HUES64 (cell line): ENCODE results near the gene TASP1.
"Not testable (repeated sequence)": the region's sequence is repeated elsewhere in the genome, so short reads cannot be mapped to it uniquely, and the experiment has no call there.

ENCODE experiments used
- H3K27ac ChIP-seq: 2 replicates; pipeline ENCODE4 v1.7.0; 2013; ENCODE audit warnings: low read depth, low read length, inconsistent platforms
- H3K27me3 ChIP-seq: 2 replicates; pipeline ENCODE4 v1.6.1; 2013; ENCODE audit warnings: mild to moderate bottlenecking, low read length; ENCODE audit not compliant: insufficient read depth
- H3K36me3 ChIP-seq: 2 replicates; pipeline ENCODE4 v1.6.1; 2013; ENCODE audit warnings: mild to moderate bottlenecking, low read length; ENCODE audit not compliant: insufficient read depth
- H3K4me1 ChIP-seq: 2 replicates; pipeline ENCODE4 v1.6.1; 2013; ENCODE audit warnings: mild to moderate bottlenecking, low read length, moderate library complexity; ENCODE audit not compliant: insufficient read depth
- H3K4me3 ChIP-seq: 2 replicates; pipeline ENCODE4 v1.5.1; 2013; ENCODE audit warnings: mild to moderate bottlenecking, low read length, moderate library complexity
- H3K9ac ChIP-seq: 2 replicates; pipeline ENCODE4 v1.6.1; 2013; ENCODE audit warnings: mild to moderate bottlenecking, low read depth, low read length
- H3K9me3 ChIP-seq: 2 replicates; pipeline ENCODE4 v1.6.1; 2013; ENCODE audit warnings: low read depth, low read length; ENCODE audit not compliant: insufficient read depth
- WGBS: fragments of 150-250, 120-280 bp; methylation state at CpG from one replicate; pipeline ENCODE4 v1.1.7; 2013; ENCODE audit warnings: missing lambda C conversion rate; 5-methylcytosine and 5-hydroxymethylcytosine counted together

The TASP1 gene

DNA sequence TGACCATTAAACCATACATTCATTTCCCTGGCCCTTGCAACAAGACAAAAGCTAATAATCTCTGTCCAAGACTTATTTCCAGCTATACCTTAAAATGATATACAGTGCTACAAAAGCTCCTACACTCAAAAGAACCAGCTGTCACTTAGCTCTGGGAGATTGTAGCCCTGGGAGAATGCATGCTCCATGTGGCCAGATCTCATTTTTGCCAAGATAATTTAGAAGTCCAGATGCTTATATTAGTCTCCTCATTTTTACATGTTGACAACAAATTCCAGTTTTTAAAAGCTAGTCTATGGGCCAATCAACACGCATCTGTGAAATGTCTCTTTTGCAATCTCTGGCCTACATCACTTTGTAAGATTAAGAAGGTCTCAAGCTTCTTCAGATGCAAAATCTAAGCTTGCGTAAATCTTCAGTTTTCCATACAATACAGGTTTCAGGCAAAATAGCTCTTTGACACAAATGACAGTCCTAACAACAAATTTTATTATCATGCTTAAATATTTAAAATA is 27.1 kb downstream of the TASP1 start:
- 95% methylated on average over 2 of the region's 2 CpGs for WGBS
- peaks cover 13% of the 10 kb centered on the region for H3K36me3 ChIP-seq

DNA sequence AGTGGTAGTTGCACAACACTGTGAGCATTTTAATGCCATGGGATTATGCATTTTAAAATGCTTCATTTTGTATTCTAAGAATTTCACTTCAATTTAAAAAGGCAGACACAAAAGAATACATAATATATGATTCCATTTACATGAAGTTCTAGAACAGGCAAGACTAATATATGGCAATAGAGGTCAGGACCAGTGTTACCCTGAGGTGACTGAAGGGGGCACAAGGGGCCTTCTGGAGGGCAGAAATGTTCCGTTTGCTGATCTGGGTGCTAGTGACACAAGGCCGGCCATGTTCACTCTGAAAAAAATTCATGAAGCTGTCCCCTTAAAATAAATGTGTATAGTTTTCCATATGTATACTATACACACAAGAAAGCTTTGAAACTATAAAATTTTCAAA is 28.5 kb downstream of the TASP1 start:
- H3K36me3 ChIP-seq: peaks cover 13% of the 10 kb centered on the region

More for the DNA sequence above, 27.1 kb downstream of the TASP1 start:
- no peaks in the 10 kb centered on the region for H3K9me3 ChIP-seq
- H3K4me3 ChIP-seq: no peak overlapping the region
- H3K4me1 ChIP-seq: no peaks in the 10 kb centered on the region
- no peak overlapping the region for H3K27ac ChIP-seq
- no peak overlapping the region for H3K9ac ChIP-seq
- H3K27me3 ChIP-seq: no peaks in the 10 kb centered on the region

DNA sequence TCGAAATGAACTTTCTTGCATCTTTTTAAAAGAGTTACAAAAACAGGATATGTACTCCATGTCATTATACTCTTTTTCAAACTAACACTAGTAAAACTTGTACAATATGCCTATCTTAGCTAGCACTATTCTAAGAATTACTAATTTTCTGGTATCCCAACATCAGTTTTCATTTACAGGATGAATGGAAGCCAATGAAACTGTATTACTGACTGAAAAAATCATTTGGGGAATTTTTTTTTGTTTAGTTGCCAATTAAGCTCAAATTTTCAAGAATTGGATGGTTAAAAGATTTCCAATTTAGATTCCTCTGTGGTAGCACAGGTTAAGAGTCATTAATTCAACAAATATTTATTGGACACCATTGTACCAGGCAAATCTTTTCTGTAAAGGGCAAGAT is 30.7 kb downstream of the TASP1 start:
- H3K9ac ChIP-seq: no peak overlapping the region
- no peak overlapping the region for H3K4me3 ChIP-seq
- H3K27me3 ChIP-seq: no peaks in the 10 kb centered on the region
- no peak overlapping the region for H3K27ac ChIP-seq
- peaks cover 13% of the 10 kb centered on the region for H3K36me3 ChIP-seq
- H3K4me1 ChIP-seq: no peaks in the 10 kb centered on the region
- no peaks in the 10 kb centered on the region for H3K9me3 ChIP-seq
- 100% methylated on average over 1 of the region's 1 CpG for WGBS

More for the DNA sequence above, 28.5 kb downstream of the TASP1 start:
- H3K9ac ChIP-seq: no peak overlapping the region
- H3K27ac ChIP-seq: no peak overlapping the region
- no peak overlapping the region for H3K4me3 ChIP-seq
- no peaks in the 10 kb centered on the region for H3K27me3 ChIP-seq
- 65% methylated on average over 2 of the region's 2 CpGs for WGBS
- no peaks in the 10 kb centered on the region for H3K4me1 ChIP-seq
- no peaks in the 10 kb centered on the region for H3K9me3 ChIP-seq

DNA sequence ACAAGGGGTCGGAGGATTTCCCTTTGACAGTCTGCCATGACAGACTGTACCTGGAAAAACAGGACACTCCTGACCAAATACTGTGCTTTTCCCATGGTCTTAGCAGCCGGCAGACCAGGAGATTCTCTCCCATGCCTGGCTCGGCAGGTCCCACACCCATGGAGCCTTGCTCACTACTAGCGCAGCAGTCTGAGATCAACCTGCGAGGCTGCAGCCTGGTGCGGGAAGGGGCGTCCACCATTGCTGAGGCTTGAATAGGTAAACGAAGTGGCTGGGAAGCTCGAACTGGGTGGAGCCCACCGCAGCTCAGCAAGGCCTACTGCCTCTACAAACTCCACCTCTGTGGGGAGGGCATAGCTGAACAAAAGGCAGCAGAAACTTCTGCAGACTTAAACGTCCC is 45.3 kb downstream of the TASP1 start:
- not testable (repeated sequence) for H3K9me3 ChIP-seq, H3K4me1 ChIP-seq, H3K4me3 ChIP-seq, H3K9ac ChIP-seq, H3K27me3 ChIP-seq, H3K36me3 ChIP-seq, H3K27ac ChIP-seq
- WGBS: 88% methylated on average over 11 of the region's 11 CpGs

DNA sequence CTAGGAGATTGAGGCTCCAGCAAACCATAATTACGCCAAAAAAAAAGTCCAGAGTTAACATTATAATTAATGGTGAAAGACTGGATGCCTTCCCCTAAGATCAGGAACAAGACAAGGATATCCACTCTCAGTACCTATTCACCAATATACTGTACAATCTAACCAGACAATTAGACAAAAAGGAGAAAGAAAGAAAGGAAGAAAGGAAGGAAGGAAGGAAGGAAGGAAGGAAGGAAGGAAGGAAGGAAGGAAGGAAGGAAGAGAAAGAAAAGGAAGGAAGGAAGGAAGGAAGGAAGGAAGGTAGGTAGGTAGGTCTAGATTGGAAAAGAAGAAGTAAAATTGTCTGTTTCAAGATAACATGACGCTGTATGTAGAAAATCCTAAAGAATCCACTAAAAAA is 50.7 kb downstream of the TASP1 start:
- no peaks in the 10 kb centered on the region for H3K27me3 ChIP-seq
- H3K4me1 ChIP-seq: no peaks in the 10 kb centered on the region
- H3K36me3 ChIP-seq: peaks cover 13% of the 10 kb centered on the region
- no peak overlapping the region for H3K9ac ChIP-seq
- H3K4me3 ChIP-seq: no peak overlapping the region
- 50% methylated on average over 1 of the region's 2 CpGs for WGBS
- peaks cover 17% of the 10 kb centered on the region for H3K9me3 ChIP-seq
- H3K27ac ChIP-seq: no peak overlapping the region

DNA sequence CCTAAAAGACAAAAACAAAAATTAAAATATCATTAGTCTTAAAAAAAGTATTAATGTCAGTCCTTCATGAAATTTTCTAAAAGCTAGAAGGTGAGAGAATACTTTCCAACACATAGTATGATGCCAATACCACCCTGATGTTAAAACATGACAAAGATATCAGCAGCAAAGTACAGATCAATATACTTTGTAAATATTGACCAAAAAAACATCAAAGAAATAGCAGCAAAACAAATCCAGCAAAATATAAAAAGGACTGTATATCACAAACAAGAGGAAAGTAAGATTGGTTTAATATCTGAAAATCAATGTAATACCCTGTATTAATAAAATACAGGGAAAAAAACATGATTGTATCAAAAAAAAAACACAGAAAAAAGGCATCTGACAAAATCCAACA is 51.4 kb downstream of the TASP1 start:
- peaks cover 13% of the 10 kb centered on the region for H3K36me3 ChIP-seq
- H3K4me1 ChIP-seq: no peaks in the 10 kb centered on the region
- H3K9ac ChIP-seq: no peak overlapping the region
- no peak overlapping the region for H3K27ac ChIP-seq
- H3K27me3 ChIP-seq: no peaks in the 10 kb centered on the region
- no peak overlapping the region for H3K4me3 ChIP-seq
- H3K9me3 ChIP-seq: peaks cover 17% of the 10 kb centered on the region

DNA sequence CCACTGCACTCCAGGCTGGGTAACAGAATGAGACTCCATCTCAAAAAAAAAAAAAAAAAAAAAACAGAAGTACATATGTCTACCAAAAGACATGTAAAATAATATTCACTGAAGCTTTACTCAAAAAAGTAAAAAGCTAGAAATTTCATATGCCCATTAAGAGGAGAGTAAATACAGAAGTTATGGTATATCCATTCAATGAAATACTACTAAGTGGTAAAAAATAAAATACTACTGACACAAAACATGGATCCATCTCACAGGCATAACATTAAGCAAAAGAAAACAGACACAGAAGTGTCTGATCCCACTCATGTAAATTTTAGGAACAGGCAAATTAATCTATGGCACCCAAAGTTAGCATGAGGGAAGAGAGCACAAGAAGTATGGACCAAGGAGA is 52.6 kb downstream of the TASP1 start:
- H3K9ac ChIP-seq: no peak overlapping the region
- no peak overlapping the region for H3K27ac ChIP-seq
- peaks cover 17% of the 10 kb centered on the region for H3K9me3 ChIP-seq
- peaks cover 13% of the 10 kb centered on the region for H3K36me3 ChIP-seq
- no peak overlapping the region for H3K4me3 ChIP-seq
- H3K4me1 ChIP-seq: no peaks in the 10 kb centered on the region
- H3K27me3 ChIP-seq: no peaks in the 10 kb centered on the region

DNA sequence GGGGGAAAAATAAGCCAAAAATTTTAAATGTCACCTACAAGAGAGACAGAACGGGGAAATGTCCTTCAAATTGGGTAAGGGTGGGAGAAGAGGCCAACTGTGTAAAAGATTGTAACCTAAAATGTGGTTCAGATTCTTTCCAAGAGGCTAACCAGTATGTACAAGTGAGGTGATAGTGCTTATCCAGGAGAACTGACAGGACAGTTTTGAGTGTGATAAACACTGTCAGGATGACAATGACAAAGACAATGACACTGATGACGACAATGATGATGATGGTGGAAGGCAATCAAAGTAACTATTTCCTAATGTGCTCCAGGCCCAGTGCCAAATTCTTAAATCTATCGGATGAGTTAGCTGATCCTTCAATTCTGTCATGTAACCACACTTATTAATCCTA is 57.3 kb downstream of the TASP1 start:
- WGBS: 91% methylated on average over 3 of the region's 3 CpGs
- Histone ChIP-seq H3K9ac (no peak overlapping the region), H3K36me3 (peaks cover 14% of the 10 kb centered on the region), H3K4me3 (no peak overlapping the region), H3K27me3 (no peaks in the 10 kb centered on the region), H3K27ac (no peak overlapping the region), H3K9me3 (peaks cover 10% of the 10 kb centered on the region), H3K4me1 (no peaks in the 10 kb centered on the region)

DNA sequence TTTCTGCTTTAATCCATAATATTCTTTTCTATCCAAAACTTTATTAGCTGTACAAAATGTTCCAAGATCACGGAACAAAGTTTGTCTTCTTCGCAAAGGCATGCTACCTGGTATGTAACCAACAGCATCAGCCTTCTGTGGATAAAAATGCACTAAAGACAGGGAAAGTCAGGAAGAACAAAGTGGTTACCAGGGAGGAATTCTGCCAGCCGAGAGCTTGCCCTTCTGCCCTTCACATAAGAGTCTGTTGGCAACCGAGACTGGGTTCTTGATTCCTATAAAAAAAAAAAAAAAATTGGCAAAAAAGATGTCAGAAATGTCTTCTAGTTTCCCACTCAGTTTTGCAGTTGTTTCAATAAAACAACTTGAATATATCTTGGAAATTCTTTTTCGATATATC is 58.0 kb downstream of the TASP1 start:
- Histone ChIP-seq H3K4me1 (no peaks in the 10 kb centered on the region), H3K27ac (no peak overlapping the region), H3K9me3 (peaks cover 7% of the 10 kb centered on the region), H3K36me3 (peaks cover 9% of the 10 kb centered on the region; the same call in 1 of the 2 replicates), H3K27me3 (no peaks in the 10 kb centered on the region), H3K9ac (no peak overlapping the region), H3K4me3 (no peak overlapping the region)
- 95% methylated on average over 4 of the region's 5 CpGs for WGBS

DNA sequence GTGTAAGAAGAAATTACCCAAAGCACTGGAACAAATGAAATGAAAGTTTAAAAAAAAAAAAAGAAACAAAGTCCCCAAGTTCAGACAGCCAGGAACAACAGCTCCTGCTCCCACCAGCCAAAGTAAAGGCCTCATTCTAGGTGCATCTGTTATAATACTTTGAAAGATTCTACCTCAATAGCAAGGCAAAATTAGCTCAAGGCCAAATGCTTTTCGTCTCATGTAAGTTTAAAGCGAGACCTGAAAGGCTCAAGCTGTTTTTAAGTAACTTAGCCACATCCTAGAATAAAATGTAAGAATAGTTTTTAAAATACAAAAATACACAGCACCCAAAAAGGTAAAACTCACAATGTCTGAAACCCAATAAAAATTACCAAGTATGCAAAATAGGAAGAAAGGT is 64.7 kb downstream of the TASP1 start:
- H3K9ac ChIP-seq: no peak overlapping the region
- peaks cover 12% of the 10 kb centered on the region for H3K36me3 ChIP-seq
- peaks cover 7% of the 10 kb centered on the region for H3K9me3 ChIP-seq
- H3K4me1 ChIP-seq: peaks cover 9% of the 10 kb centered on the region
- H3K4me3 ChIP-seq: no peak overlapping the region
- 93% methylated on average over 2 of the region's 2 CpGs for WGBS
- no peak overlapping the region for H3K27ac ChIP-seq
- no peaks in the 10 kb centered on the region for H3K27me3 ChIP-seq

DNA sequence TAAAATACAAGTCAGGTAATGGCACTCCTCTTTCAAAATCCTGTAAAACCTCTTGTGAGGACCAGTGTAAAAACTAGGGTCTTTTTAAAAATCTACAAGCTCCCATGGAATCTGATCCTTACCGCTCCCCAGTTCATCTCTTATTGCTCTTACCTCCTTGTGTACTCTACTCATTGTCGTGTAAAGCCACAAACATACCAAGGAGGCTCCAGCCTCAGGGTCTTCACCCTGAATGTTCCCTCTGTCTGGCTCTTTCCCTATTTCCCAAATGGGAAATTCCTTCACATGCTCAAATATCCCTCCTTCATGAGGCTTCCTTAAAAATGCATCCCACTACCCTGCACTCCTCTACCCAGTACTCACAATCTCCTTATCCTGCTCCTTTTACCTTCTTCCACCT is 67.1 kb downstream of the TASP1 start:
- Histone ChIP-seq H3K9me3 (peaks cover 7% of the 10 kb centered on the region), H3K4me3 (no peak overlapping the region), H3K27me3 (no peaks in the 10 kb centered on the region), H3K36me3 (peaks cover 10% of the 10 kb centered on the region), H3K27ac (no peak overlapping the region), H3K4me1 (peaks cover 9% of the 10 kb centered on the region), H3K9ac (no peak overlapping the region)
- 70% methylated on average over 2 of the region's 2 CpGs for WGBS

DNA sequence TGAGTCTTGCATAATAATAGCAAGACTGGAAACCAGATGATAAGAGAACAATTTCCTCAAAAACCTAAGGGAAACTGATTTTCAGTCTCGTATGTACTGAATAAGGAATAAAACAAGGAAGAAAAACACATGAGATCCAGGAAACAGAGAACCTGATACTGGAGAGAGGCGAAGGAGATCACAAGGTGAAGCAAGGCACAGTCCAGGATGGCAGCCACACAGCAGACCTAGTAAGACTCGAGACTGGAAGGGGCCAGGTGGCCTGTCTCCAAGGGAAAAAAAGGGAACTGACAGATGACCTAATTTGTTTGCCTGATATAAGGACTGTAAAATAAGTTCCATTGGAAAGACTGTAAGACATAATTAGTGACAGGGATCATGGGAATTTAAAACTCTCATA is 71.1 kb downstream of the TASP1 start:
- Histone ChIP-seq H3K9ac (no peak overlapping the region), H3K36me3 (peaks cover 6% of the 10 kb centered on the region; the same call in 1 of the 2 replicates), H3K27me3 (no peaks in the 10 kb centered on the region), H3K27ac (no peak overlapping the region), H3K4me1 (peaks cover 9% of the 10 kb centered on the region), H3K4me3 (no peak overlapping the region), H3K9me3 (no peaks in the 10 kb centered on the region)
- WGBS: 95% methylated on average over 3 of the region's 3 CpGs
